HG03432 (cell line): ENCODE data around the gene HOXD4.

ENCODE experiments used
- ATAC-seq: cut with Tn5 transposase; IDR thresholded peaks from one replicate; pipeline ENCODE4 v1.9.1; 2021; ENCODE audit warnings: mild to moderate bottlenecking, moderate library complexity; ENCODE audit not compliant: unreplicated experiment

Gene HOXD4

GRCh38 chr2:176139661-176140512 is 11.5 kb upstream of the HOXD4 start:
- no peak for ATAC-seq

DNA sequence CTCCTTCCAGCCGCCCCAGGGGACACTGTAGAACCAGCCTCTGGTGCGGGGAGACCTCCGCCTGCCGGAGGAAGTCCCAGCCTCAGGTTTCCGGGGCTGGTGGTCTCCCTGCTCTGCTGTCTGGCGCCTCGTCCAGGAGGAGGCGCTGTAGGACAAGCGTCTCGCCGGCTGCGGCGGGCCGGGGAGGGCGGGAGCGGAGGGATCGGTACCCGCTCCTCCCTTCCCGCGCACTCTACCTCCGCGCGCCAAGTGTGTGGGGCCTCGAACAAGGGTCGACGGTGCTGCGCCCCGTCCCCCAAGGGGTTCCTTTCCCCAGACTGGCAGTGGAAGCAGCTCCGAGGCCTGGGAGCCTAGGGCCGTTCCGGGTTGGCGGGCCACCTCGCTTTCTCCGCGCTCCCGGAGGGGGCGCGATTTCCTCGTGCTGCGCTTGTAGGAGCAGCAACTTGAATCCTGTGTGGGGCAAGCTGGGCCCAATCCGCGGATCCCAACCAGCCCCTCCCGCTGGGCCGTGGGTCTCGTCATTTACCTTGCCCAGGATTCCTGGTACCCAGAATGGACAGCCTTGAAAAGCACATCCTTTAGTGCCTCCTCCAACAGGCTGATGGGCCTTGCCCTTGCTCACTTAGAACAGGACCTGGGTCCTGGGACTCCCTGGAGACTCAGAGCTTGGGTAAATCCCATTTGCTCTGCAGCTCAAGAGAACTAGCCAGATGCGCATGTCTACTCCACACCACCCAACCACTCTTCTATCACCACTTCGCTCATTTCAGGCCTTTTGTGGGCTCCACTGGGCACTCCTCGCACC is 10.6 kb upstream of the HOXD4 start:
- ATAC-seq: peak; percentile 97

GRCh38 chr2:176142281-176142680 is 9.1 kb upstream of the HOXD4 start:
- ATAC-seq: no peak

DNA sequence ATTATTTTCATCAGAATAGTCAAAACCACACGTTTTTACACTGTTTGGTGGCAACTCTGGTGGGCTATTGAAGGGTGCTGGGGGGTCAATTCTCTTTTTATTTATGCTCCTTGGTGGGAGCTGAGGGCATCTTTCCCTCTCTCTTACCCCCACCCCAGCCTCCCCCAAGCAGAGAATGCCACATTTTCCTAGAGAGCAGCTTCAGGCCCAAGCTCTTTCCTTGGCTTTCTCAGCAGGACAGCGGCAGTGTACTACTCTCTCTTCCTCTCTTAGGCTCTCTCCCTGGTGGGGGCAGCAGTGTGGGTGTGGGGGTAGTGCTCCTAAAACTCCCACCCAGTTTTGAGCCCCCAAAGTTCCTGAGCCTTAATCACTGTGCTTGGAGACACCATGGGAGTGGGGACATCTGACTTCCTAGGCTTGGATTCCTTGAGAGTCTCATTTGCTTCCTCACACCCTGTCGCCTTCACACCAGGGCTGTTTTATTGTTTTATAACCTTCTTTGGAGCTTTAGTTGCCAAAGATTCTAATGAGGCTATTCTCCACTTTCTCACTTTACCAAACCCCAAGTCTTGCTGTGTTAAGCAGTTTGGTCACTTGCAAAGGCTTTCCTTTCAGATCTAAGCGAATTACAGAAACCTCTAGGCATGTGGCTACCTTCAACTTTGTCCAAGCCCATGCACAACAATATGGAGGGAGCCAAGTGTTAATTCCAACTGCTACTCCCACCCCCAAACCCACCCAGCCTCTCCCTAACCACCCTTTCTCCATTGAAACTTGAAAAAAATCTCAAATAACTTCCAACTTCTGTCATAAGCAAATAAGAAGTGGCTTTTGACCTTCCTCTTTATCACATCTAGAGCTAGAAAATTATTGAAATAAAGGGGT is 6.0 kb upstream of the HOXD4 start:
- no peak for ATAC-seq

- no peak for ATAC-seq
Observed at GRCh38 chr2:176146101-176146500, 5.2 kb upstream of the HOXD4 start.

GRCh38 chr2:176146645-176147044 is 4.7 kb upstream of the HOXD4 start:
- ATAC-seq: no peak

DNA sequence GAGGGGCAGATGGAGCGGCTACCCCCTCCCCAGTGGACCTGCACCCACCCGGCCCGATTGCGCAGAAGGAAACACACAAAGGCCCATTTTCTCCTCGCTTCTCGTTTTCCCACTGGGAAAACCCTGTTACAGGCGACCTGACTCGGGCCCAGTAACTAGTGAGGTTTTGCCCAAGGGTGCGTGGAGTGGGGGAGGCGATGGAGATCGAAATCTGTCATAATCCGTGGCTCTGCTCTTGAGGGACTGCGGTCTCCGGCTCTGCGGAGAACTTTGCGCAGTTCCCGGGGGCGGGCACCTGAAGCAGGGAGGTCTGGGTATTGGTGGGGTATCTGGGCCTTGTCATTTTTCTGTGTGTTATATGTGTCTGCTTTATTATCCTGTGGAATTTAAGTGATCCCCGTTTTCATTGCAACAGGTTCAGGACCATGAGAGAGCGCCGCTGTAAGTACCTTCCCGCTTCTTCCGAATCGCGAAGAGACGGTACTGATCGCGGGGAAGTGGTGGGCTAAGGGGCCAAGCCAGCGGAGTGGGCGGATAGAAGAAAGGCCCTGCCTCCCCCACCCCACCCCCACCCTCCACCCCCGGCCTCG is 4.0 kb upstream of the HOXD4 start:
- no peak for ATAC-seq

DNA sequence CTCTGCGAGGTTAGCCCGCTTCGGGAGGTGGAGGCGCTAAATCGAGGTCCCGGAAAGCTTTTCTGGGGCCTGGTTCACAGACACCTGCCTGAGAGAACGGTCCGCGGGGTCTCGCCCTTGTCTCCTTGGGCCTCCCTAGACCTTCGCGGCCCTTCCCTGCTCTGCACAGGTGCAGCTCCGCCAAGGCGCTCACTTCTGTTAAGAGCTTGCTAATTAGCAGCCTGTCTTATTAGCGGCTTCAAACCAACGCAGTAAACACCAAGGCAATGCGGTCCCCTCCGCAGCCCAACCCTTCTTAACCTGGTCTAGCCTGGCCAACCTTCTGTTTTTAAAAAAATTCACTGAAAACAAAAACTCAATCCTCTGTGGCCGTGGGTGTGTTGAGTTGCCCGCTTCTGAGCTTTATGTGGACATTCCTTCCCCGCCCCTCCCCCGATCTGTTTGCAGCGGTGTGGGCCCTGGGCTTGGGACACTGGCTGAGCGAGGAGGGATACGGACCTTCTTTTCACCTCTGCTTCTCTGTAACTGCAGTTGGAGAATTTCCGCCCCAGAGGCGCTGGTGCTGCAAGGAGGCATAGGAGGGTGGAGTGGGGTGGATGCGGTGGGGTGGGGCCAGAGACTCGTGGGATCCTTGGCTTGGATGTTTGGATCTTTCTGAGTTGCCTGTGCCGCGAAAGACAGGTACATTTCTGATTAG is 3.4 kb upstream of the HOXD4 start:
- no peak for ATAC-seq

- no peak for ATAC-seq
Observed at GRCh38 chr2:176148751-176149421, 2.5 kb upstream of the HOXD4 start.

DNA sequence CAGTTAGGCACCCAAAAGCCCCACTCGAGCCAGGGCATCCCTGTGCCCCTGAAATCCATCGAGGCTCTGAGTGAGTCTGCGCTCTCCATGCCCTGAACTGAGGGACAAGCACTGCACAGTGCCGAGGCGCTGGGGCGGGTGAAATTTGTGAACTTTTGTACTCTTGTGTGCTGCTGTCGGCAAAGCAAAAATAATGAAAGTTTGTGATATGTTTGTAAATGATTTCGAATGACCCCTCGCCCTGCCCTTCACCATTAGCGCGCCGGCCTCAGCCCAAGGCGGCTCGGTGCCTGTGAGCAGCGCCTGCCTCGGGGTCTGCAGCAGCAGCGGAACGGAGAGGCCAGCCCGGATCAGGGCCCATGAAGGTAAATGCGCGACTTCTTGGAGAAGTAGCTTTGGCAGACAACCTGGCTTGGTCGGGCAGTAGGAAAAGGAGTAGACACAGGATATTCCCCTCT is 1.8 kb upstream of the HOXD4 start:
- no peak for ATAC-seq

GRCh38 chr2:176149939-176150583 is 1.3 kb upstream of the HOXD4 start:
- no peak for ATAC-seq

DNA sequence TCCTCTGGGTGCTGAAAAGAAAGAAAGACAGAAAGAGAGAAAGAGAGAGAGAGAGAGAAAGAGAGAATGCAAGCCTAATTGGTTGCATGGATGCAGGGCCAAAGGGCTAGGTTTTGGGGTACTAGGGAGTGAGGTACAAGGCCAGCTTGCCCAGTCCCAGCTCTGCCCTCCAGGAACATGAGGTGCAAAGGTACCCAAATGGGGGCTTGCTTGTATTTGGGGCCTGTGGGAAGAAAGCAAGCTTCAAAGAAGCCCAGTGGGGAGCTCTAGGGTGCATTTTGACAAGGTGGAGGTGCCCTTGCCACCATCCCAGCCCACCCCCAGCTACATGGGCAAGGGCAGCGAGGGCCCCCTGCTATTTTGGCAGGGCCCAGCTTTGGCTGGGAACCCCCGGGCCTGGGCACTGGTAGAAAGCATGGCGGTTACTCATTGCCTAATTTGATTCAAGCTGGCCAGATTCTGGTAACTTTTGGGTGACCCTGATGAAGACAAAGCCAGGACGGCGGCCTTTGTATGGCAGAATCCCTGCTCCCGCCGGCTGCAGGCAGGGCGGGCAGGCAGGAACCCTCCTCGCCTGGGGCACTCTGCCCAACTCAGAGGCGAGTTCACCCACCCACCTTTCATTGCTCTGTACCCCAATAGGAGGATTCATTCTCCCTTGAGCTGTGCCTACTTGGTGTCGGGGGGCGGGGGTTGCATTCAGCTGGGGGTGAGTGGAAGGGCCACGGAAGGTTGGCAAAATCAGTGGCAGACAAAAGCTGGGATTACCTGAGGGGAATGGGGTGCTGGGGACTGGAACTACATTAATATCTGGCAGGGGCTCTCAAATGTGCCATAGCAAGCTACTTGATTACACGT is 537 bp upstream of the HOXD4 start:
- ATAC-seq: no peak

DNA sequence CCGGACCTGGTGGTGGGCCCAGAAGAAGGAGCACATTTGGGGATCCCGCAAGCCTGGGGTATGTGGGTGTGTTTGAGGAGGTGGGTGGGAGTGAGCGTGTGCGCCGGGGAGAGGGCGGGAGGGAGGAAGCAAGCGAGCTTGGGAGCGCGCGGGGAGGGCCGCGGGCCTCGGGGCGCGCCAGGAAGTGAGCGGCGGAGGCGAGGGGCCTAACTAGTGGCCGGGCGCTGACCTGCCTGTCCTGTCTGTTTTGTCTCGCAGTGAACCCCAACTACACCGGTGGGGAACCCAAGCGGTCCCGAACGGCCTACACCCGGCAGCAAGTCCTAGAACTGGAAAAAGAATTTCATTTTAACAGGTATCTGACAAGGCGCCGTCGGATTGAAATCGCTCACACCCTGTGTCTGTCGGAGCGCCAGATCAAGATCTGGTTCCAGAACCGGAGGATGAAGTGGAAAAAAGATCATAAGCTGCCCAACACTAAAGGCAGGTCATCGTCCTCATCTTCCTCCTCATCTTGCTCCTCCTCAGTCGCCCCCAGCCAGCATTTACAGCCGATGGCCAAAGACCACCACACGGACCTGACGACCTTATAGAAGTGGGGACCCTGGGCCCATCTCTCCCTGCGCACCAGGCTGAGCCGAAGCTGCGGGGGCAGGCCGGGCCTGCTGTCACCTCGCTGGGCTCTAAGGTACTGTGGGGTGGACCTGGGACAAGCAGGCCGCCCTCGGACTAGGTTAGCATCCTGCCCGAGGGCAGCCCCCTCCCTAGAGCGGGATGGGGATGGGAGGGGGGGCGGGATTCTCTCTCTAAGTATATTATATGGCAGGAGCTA is 1.2 kb downstream of the HOXD4 start:
- no peak for ATAC-seq

DNA sequence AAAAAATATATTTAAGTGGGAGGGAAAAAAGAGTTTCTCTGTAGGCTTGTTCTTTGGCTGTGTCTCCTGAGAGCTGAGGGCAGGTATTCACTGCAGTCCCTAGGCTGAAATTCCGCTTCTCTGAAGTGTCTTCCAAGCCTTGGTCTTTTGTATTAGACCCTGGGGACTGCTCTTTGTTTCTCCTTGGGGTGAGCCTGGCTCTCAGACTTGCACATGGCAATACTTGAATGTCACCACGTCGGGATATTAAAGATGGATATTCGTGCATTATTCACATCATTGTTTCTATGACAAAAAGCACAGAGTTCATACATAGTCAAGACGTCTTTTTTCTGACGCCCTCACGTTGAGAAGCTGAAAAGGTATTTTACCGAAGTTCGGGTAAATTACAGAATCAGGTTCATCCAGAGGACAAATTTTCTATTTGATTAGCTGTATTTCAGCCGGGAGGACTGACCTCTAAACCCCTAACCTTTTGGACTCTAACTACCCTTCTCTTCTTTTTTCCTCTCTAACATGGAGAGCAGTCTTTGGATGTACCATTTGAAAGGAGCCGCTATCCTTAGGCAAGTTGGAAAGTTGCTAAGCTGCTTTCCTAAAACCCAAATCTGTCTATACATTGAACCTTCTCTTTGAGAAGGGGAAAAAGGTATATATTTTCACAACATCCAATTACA is 3.4 kb downstream of the HOXD4 start:
- ATAC-seq: no peak

- ATAC-seq: no peak
Observed at GRCh38 chr2:176155356-176156044, 4.2 kb downstream of the HOXD4 start.

GRCh38 chr2:176156301-176156806 is 5.0 kb downstream of the HOXD4 start:
- no peak for ATAC-seq
